HepG2 (cell line): ENCODE measurements around the gene BMI1. TPM values are rescaled to one million over a fixed set of nuclear protein-coding genes. Genes with fewer than 3 reads are reported as not detected.

Source experiments
- ATAC-seq: fragments of 200-7000 bp; cut with Tn5 transposase; 3 replicates; pipeline ENCODE4 v1.9.1; 2020; ENCODE audit warnings: mild to moderate bottlenecking, moderate library complexity
- BruUV-seq: library from RNA; stranded (reverse); fragments of 400-500 nt; replicated peaks from 2 replicates; lab custom pipeline; 2021; lab: Mats Ljungman, UMichigan
- CTCF ChIA-PET: fragments of 300-600 bp; formaldehyde crosslinking; extraction: SDS; loops from one replicate; lab custom pipeline; 2021; ENCODE audit warnings: low total read pairs, inconsistent platforms, low intra/inter-chr PET ratio; lab: Yijun Ruan, JAX
- POLR2A ChIA-PET: fragments of 350-600 bp; sonication (Branson Sonifier 250); formaldehyde crosslinking; loops from one replicate; lab custom pipeline; 2020; ENCODE audit warnings: antibody characterized with exemption, inconsistent platforms; lab: Yijun Ruan, JAX
- DNase-seq: peaks from one replicate; pipeline ENCODE4 v3.0.0-alpha.2; 2015; ENCODE audit warnings: low spot score
- FAIRE-seq: peaks from 3 replicates; lab custom pipeline; 2011; peaks lifted over from hg19 to GRCh38; lab: Jason Lieb, UNC
- H2AFZ ChIP-seq: one replicate; pipeline ENCODE4 v1.6.1; 2011; ENCODE audit warnings: low read length, inconsistent platforms
- H3K27ac ChIP-seq: fragments of 300-600 bp; 3 replicates; pipeline ENCODE4 v1.8.0; 2011; ENCODE audit warnings: mixed run types, mild to moderate bottlenecking, mixed read lengths, low read length, inconsistent platforms; ENCODE audit not compliant: insufficient read depth; ENCODE audit errors: extremely low read length
- H3K27me3 ChIP-seq, 2 experiments: fragments of 200-600 bp in 1 of 2; 2 replicates in 1 of 2; 3 replicates in 1 of 2; pipeline versions ENCODE4 v1.6.0 to v1.8.0; 2011; ENCODE audit warnings: low read length in 2 of 2, mild to moderate bottlenecking in 2 of 2, moderate library complexity in 2 of 2, inconsistent platforms in 1 of 2; ENCODE audit not compliant: insufficient read depth in 2 of 2, control insufficient read depth in 1 of 2
- H3K36me3 ChIP-seq, 2 experiments: fragments of 200-600 bp in 1 of 2; replicated peaks in 1 of 2; 2 replicates in 1 of 2; 3 replicates in 1 of 2; pipeline versions ENCODE4 v1.5.1 to v1.8.0; 2011; ENCODE audit warnings: low read length in 2 of 2, inconsistent platforms in 1 of 2; ENCODE audit not compliant: insufficient read depth in 2 of 2, control insufficient read depth in 1 of 2
- H3K4me1 ChIP-seq: 2 replicates; pipeline ENCODE4 v1.5.1; 2012; ENCODE audit warnings: low read length, inconsistent platforms; ENCODE audit not compliant: insufficient read depth
- H3K4me2 ChIP-seq: 2 replicates; pipeline ENCODE4 v1.6.0; 2011; ENCODE audit warnings: low read depth, low read length, inconsistent platforms
- H3K4me3 ChIP-seq, 3 experiments: fragments of 200-600 bp in 1 of 3; sonication (generic), shearing (Covaris generic) in 1 of 3; replicated peaks in 1 of 3; 2 replicates each; pipeline ENCODE4 v1.5.1; 2011 to 2016; ENCODE audit warnings: low read length in 3 of 3, inconsistent platforms in 2 of 3, low read depth in 2 of 3, mild to moderate bottlenecking in 2 of 3, control low read depth in 1 of 3, mixed read lengths in 1 of 3; ENCODE audit not compliant: insufficient read depth in 1 of 3
- H3K79me2 ChIP-seq: one replicate; pipeline ENCODE4 v1.6.1; 2011; ENCODE audit warnings: low read length, inconsistent platforms; ENCODE audit not compliant: insufficient read depth
- H3K9ac ChIP-seq: 2 replicates; pipeline ENCODE4 v1.6.0; 2011; ENCODE audit warnings: mild to moderate bottlenecking, low read depth, low read length, inconsistent platforms; ENCODE audit not compliant: insufficient read depth
- H3K9me3 ChIP-seq: 2 replicates; pipeline ENCODE4 v1.5.1; 2012; ENCODE audit warnings: mild to moderate bottlenecking, low read length
- H4K20me1 ChIP-seq: 2 replicates; pipeline ENCODE4 v1.6.0; 2011; ENCODE audit warnings: inconsistent platforms, mild to moderate bottlenecking, low read length, moderate library complexity; ENCODE audit not compliant: insufficient read depth
- GTF2F1 ChIP-seq: fragments of 150-350 bp; IDR thresholded peaks from 2 replicates; pipeline ENCODE4 v1.6.1; 2014; ENCODE audit warnings: low read length
- LBX2 ChIP-seq: sonication (generic); formaldehyde crosslinking; IDR thresholded peaks from 2 replicates; pipeline ENCODE4 v1.5.0; 2020; ENCODE audit warnings: missing genetic modification reagents, mild to moderate bottlenecking, borderline replicate concordance
- ONECUT2 ChIP-seq: sonication (generic); formaldehyde crosslinking; IDR thresholded peaks from 2 replicates; pipeline ENCODE4 v1.4.0; 2020; ENCODE audit warnings: missing genetic modification reagents
- TOE1 ChIP-seq: sonication (generic); formaldehyde crosslinking; IDR thresholded peaks from 2 replicates; pipeline ENCODE4 v1.4.0; 2020; ENCODE audit warnings: mild to moderate bottlenecking, missing genetic modification reagents
- WGBS: methylation state at CpG from one replicate; pipeline ENCODE4 v1.1.6; 2017; ENCODE audit warnings: low lambda C conversion rate; 5-methylcytosine and 5-hydroxymethylcytosine counted together
- in situ Hi-C: cut with HindIII; loops from 2 replicates; pipeline ENCODE4 v1.10.0; 2017; ENCODE audit warnings: low pct_unique_long_range_greater_than_20kb; ENCODE audit not compliant: extremely low pct_ligation_motif_present
- intact Hi-C: fragments of 100-400 bp; cut with micrococcal nuclease; formaldehyde crosslinking; loops from one replicate; pipeline ENCODE4 v1.10.0; 2022; ENCODE audit not compliant: unreplicated experiment
- polyA plus RNA-seq, 8 experiments: library from polyadenylated mRNA; depleted of rRNA in 3 of 8; stranded (reverse) in 7 of 8; unstranded in 1 of 8; fragments of >200 nt; fragmentation: Illumina TruSeq in 4 of 8; extraction: Trizol in 4 of 8; gene quantifications; 2 replicates each; pipeline versions ENCODE4 v1.2.1 to v1.2.3, GENCODE V29; 2011 to 2016; ENCODE audit warnings: low read depth in 4 of 8, missing spikeins in 1 of 8, mixed read lengths in 1 of 8; ENCODE audit not compliant: insufficient read depth in 1 of 8
- total RNA-seq, 5 experiments: library from RNA; depleted of rRNA; stranded (reverse); fragments of >200 nt; fragmentation: Illumina TruSeq; extraction: Trizol; gene quantifications; 2 replicates each; pipeline ENCODE4 v1.2.3, GENCODE V29; 2016; ENCODE audit warnings: low read depth in 1 of 5
- TF ChIP-seq, protein P1 (sequence below): sonication (generic); formaldehyde crosslinking; IDR thresholded peaks from 2 replicates; pipeline ENCODE4 v1.4.0; 2020; ENCODE audit warnings: missing genetic modification reagents, borderline replicate concordance
- TF ChIP-seq, protein P2 (sequence below): sonication (generic); formaldehyde crosslinking; IDR thresholded peaks from 2 replicates; pipeline ENCODE4 v1.4.0; 2020; ENCODE audit warnings: missing genetic modification reagents

BMI1 gene
- total and polyA plus RNA-seq, 2 of the 13 experiments (the other 11 are each of a cell fraction or from before 2014, with no cell fraction given), result 30.5 to 44.0 TPM

DNA sequence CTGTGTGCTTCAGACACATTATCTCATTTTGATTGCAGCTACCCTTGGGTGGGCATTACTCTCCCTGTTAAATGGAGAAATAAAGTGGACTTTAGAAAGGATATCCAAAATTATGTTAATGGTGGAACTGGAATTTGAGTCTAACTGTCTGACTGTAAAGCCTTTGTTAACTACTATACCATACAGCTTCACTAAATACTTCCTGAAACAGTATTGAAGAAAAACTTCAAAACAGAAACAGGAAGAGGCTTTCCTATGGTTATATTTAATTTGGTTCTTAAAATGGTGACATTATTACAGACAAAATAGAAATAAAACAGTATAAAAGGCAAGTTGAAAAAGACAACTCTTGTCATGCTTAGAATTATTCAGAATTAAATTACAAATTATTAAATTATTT, 49.4 kb downstream of the BMI1 start (continued):
- TF ChIP-seq, protein P1, sequence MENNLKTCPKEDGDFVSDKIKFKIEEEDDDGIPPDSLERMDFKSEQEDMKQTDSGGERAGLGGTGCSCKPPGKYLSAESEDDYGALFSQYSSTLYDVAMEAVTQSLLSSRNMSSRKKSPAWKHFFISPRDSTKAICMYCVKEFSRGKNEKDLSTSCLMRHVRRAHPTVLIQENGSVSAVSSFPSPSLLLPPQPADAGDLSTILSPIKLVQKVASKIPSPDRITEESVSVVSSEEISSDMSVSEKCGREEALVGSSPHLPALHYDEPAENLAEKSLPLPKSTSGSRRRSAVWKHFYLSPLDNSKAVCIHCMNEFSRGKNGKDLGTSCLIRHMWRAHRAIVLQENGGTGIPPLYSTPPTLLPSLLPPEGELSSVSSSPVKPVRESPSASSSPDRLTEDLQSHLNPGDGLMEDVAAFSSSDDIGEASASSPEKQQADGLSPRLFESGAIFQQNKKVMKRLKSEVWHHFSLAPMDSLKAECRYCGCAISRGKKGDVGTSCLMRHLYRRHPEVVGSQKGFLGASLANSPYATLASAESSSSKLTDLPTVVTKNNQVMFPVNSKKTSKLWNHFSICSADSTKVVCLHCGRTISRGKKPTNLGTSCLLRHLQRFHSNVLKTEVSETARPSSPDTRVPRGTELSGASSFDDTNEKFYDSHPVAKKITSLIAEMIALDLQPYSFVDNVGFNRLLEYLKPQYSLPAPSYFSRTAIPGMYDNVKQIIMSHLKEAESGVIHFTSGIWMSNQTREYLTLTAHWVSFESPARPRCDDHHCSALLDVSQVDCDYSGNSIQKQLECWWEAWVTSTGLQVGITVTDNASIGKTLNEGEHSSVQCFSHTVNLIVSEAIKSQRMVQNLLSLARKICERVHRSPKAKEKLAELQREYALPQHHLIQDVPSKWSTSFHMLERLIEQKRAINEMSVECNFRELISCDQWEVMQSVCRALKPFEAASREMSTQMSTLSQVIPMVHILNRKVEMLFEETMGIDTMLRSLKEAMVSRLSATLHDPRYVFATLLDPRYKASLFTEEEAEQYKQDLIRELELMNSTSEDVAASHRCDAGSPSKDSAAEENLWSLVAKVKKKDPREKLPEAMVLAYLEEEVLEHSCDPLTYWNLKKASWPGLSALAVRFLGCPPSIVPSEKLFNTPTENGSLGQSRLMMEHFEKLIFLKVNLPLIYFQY, result no peak
- TF ChIP-seq LBX2 (CRISPR knock-in tag) (no peak), TOE1 (no peak)

GRCh38 chr10:22372298-22372697, 51.4 kb downstream of the BMI1 start:
- no peaks in the 10 kb centered on the region for H3K27me3 ChIP-seq
- DNase-seq, result no peak
- H3K4me1 ChIP-seq, result no peaks in the 10 kb centered on the region
- H3K4me3 ChIP-seq, result no peak overlapping the region
- in situ Hi-C loops, result no loop called here
- H3K79me2 ChIP-seq, result no peaks in the 10 kb centered on the region
- no TSS peak for BruUV-seq
- intact Hi-C loops, result no loop called here
- H3K27ac ChIP-seq, result no peak overlapping the region
- ChIA-PET POLR2A (no interaction called here), CTCF (no interaction called here)
- H2AFZ ChIP-seq, result no peak overlapping the region
- ATAC-seq, result no peak
- H4K20me1 ChIP-seq, result no peaks in the 10 kb centered on the region
- no peak overlapping the region for H3K4me2 ChIP-seq
- no peak overlapping the region for H3K9ac ChIP-seq
- FAIRE-seq, result no peak
- H3K9me3 ChIP-seq, result no peaks in the 10 kb centered on the region
- 37% methylated on average over 6 of the region's 6 CpGs for WGBS
- no peak for TF ChIP-seq GTF2F1
- TF ChIP-seq, protein P2, sequence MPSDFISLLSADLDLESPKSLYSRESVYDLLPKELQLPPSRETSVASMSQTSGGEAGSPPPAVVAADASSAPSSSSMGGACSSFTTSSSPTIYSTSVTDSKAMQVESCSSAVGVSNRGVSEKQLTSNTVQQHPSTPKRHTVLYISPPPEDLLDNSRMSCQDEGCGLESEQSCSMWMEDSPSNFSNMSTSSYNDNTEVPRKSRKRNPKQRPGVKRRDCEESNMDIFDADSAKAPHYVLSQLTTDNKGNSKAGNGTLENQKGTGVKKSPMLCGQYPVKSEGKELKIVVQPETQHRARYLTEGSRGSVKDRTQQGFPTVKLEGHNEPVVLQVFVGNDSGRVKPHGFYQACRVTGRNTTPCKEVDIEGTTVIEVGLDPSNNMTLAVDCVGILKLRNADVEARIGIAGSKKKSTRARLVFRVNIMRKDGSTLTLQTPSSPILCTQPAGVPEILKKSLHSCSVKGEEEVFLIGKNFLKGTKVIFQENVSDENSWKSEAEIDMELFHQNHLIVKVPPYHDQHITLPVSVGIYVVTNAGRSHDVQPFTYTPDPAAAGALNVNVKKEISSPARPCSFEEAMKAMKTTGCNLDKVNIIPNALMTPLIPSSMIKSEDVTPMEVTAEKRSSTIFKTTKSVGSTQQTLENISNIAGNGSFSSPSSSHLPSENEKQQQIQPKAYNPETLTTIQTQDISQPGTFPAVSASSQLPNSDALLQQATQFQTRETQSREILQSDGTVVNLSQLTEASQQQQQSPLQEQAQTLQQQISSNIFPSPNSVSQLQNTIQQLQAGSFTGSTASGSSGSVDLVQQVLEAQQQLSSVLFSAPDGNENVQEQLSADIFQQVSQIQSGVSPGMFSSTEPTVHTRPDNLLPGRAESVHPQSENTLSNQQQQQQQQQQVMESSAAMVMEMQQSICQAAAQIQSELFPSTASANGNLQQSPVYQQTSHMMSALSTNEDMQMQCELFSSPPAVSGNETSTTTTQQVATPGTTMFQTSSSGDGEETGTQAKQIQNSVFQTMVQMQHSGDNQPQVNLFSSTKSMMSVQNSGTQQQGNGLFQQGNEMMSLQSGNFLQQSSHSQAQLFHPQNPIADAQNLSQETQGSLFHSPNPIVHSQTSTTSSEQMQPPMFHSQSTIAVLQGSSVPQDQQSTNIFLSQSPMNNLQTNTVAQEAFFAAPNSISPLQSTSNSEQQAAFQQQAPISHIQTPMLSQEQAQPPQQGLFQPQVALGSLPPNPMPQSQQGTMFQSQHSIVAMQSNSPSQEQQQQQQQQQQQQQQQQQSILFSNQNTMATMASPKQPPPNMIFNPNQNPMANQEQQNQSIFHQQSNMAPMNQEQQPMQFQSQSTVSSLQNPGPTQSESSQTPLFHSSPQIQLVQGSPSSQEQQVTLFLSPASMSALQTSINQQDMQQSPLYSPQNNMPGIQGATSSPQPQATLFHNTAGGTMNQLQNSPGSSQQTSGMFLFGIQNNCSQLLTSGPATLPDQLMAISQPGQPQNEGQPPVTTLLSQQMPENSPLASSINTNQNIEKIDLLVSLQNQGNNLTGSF (CRISPR knock-in tag), result no peak
- TF ChIP-seq ONECUT2 (CRISPR knock-in tag), result no peak
- H3K36me3 ChIP-seq, result no peaks in the 10 kb centered on the region
